B cell (primary cell): Measurements from ENCODE around the gene KRTAP10-12. TPM values are rescaled to one million over a fixed set of nuclear protein-coding genes. Genes with fewer than 3 reads are reported as not detected.

Experiments
- ATAC-seq: fragments of 200-7000 bp; cut with Tn5 transposase; one replicate; pipeline ENCODE4 v1.10.0; 2021; ENCODE audit warnings: low read depth, mild to moderate bottlenecking, moderate number of reproducible peaks, moderate library complexity
- CTCF ChIA-PET: fragments of 350-600 bp; sonication (Branson Sonifier 250); formaldehyde crosslinking; loops from one replicate; lab custom pipeline; 2021; ENCODE audit warnings: antibody characterized with exemption, inconsistent platforms; lab: Charles Lee
- POLR2A ChIA-PET: fragments of 350-600 bp; sonication (Branson Sonifier 250); formaldehyde crosslinking; loops from one replicate; lab custom pipeline; 2021; ENCODE audit warnings: antibody characterized with exemption; lab: Charles Lee
- DNase-seq: peaks from one replicate; pipeline ENCODE4 v3.0.0; 2013
- H2AFZ ChIP-seq: 2 replicates; pipeline ENCODE4 v1.6.1; 2012; ENCODE audit warnings: mild to moderate bottlenecking, low read depth, low read length; ENCODE audit not compliant: insufficient read depth, poor library complexity, severe bottlenecking
- H3K27ac ChIP-seq, 2 donors: 1 replicate in 1 of 2; 2 replicates in 1 of 2; pipeline ENCODE4 v1.5.1; 2012 to 2013; ENCODE audit warnings: low read length in 2 of 2, mild to moderate bottlenecking in 2 of 2, moderate library complexity in 1 of 2
- H3K27me3 ChIP-seq, 4 experiments: fragments of 200-600 bp in 1 of 4; sonication (generic) in 1 of 4; replicated peaks in 1 of 4; 1 replicate in 2 of 4; 2 replicates in 2 of 4; pipeline versions ENCODE4 v1.6.1 to v1.7.0; 2013 to 2016; ENCODE audit warnings: low read length in 3 of 4, mild to moderate bottlenecking in 2 of 4, mixed read lengths in 1 of 4, moderate library complexity in 1 of 4; ENCODE audit not compliant: insufficient read depth in 4 of 4, control insufficient read depth in 3 of 4; ENCODE audit errors: control extremely low read depth in 1 of 4
- H3K36me3 ChIP-seq, 2 experiments: replicated peaks in 1 of 2; 1 replicate in 1 of 2; 2 replicates in 1 of 2; pipeline versions ENCODE4 v1.6.1 to v1.7.1; 2013; ENCODE audit warnings: low read length in 1 of 2; ENCODE audit not compliant: insufficient read depth in 2 of 2, control insufficient read depth in 1 of 2; ENCODE audit errors: control extremely low read depth in 1 of 2, extremely low read depth in 1 of 2
- H3K4me1 ChIP-seq, 2 donors: fragments of 200-600 bp in 1 of 2; sonication (generic) in 1 of 2; 1 replicate in 1 of 2; 2 replicates in 1 of 2; pipeline versions ENCODE4 v1.5.1 to v1.6.1; 2013 to 2017; ENCODE audit warnings: low read length in 2 of 2; ENCODE audit not compliant: control insufficient read depth in 2 of 2, insufficient read depth in 2 of 2
- H3K4me2 ChIP-seq: replicated peaks from 2 replicates; pipeline ENCODE3; 2012; ENCODE audit warnings: mild to moderate bottlenecking, low read depth, low read length; ENCODE audit not compliant: poor library complexity, severe bottlenecking
- H3K4me3 ChIP-seq, 5 experiments: fragments of 200-600 bp in 1 of 5; sonication (generic) in 1 of 5; 1 replicate in 3 of 5; 2 replicates in 2 of 5; pipeline versions ENCODE4 v1.5.1 to v1.7.0; 2011 to 2016; ENCODE audit warnings: low read length in 4 of 5, mild to moderate bottlenecking in 4 of 5, low read depth in 2 of 5, control low read depth in 1 of 5, moderate library complexity in 1 of 5; ENCODE audit not compliant: insufficient read depth in 1 of 5; ENCODE audit errors: control extremely low read depth in 1 of 5, extremely low read depth in 1 of 5
- H3K79me2 ChIP-seq: fragments of 200-600 bp; sonication (generic); one replicate; pipeline ENCODE4 v1.6.0; 2016; ENCODE audit warnings: low read length; ENCODE audit not compliant: control insufficient read depth, insufficient read depth
- H3K9ac ChIP-seq: fragments of 200-600 bp; sonication (generic); 2 replicates; pipeline ENCODE4 v1.6.1; 2017; ENCODE audit warnings: mild to moderate bottlenecking, low read length, moderate library complexity
- H3K9me3 ChIP-seq, 3 donors: one replicate each; pipeline versions ENCODE4 v1.6.1 to v1.7.1; 2013; ENCODE audit warnings: low read length in 2 of 3; ENCODE audit not compliant: control insufficient read depth in 2 of 3, insufficient read depth in 1 of 3; ENCODE audit errors: control extremely low read depth in 1 of 3
- H4K20me1 ChIP-seq: 2 replicates; pipeline ENCODE4 v1.6.0; 2012; ENCODE audit warnings: mild to moderate bottlenecking, low read length; ENCODE audit not compliant: insufficient read depth, control insufficient read depth, poor library complexity, severe bottlenecking
- H3K27ac Mint-ChIP-seq: one replicate; pipeline ENCODE4 v1.8.0; 2021; ENCODE audit warnings: mixed read lengths
- H3K27me3 Mint-ChIP-seq: one replicate; pipeline ENCODE4 v1.8.0; 2021; ENCODE audit warnings: mixed read lengths
- H3K4me1 Mint-ChIP-seq: one replicate; pipeline ENCODE4 v1.8.0; 2021; ENCODE audit warnings: mixed read lengths
- H3K4me3 Mint-ChIP-seq: one replicate; pipeline ENCODE4 v1.8.0; 2021; ENCODE audit warnings: mixed read lengths
- H3K9me3 Mint-ChIP-seq: one replicate; pipeline ENCODE4 v1.8.0; 2022; ENCODE audit warnings: mixed read lengths; ENCODE audit not compliant: insufficient read depth
- EZH2 ChIP-seq: IDR thresholded peaks from 2 replicates; pipeline ENCODE4 v1.6.1; 2012; ENCODE audit warnings: borderline replicate concordance, low read depth, mild to moderate bottlenecking, moderate library complexity, low read length; ENCODE audit not compliant: insufficient read depth, poor library complexity, severe bottlenecking
- WGBS: methylation state at CpG from one replicate; pipeline ENCODE4 v1.1.5; 2013; ENCODE audit warnings: missing lambda C conversion rate; ENCODE audit not compliant: insufficient coverage; 5-methylcytosine and 5-hydroxymethylcytosine counted together
- intact Hi-C: fragments of 100-400 bp; cut with micrococcal nuclease; formaldehyde crosslinking; loops from one replicate; pipeline ENCODE4 v1.10.0; 2022
- polyA plus RNA-seq: library from polyadenylated mRNA; depleted of rRNA; stranded (reverse); fragments of >200 nt; gene quantifications from 2 replicates; pipeline ENCODE4 v1.2.3, GENCODE V29; 2012
- total RNA-seq, 2 donors: library from RNA; stranded (reverse); fragments of 120-200 nt in 1 of 2; gene quantifications; 1 replicate in 1 of 2; 2 replicates in 1 of 2; pipeline versions ENCODE4 v1.2.3 to v1.2.4, GENCODE V29; 2013 to 2022
- TF ChIP-seq, protein P1 (sequence below): fragments of 200-600 bp; IDR thresholded peaks from one replicate; pipeline ENCODE4 v1.8.0; 2022; ENCODE audit warnings: antibody characterized with exemption, mild to moderate bottlenecking

The KRTAP10-12 gene
- total and polyA plus RNA-seq, 2 donors (not counting 1 experiment from before 2014, with no cell fraction given) = not detected

DNA sequence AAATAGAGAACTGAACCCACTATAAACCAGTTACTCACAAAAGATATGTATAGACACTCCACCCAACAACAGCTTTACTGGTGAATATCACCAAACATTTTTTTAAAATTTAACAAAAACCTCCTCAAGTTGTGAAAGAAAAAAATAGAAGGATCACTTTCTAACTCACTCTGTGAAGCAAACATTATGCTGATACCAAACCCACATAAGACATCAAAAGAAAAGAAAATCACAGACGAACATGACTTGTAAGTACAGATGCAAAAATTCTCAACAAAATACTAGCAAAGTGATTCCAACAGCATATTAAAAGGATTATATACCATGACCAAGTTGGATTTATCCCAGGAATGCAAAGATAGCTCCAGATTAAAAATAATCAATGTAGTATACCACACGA, 5.3 kb upstream of the KRTAP10-12 start:
- no peak overlapping the region for H3K4me2 ChIP-seq
- H3K4me1 ChIP-seq = no peaks in the 10 kb centered on the region
- intact Hi-C loops = no loop called here
- no peak overlapping the region for H3K27ac ChIP-seq
- ATAC-seq (no peak), DNase-seq (no peak)
- ChIA-PET CTCF (no interaction called here), POLR2A (interaction anchor here (0.6 kb wide), 1 partner anchor 236 kb away, joined by 7 read pairs; no protein-coding TSS in a partner anchor)
- Mint-ChIP-seq H3K4me3 (no peak overlapping the region), H3K27me3 (peaks cover 43% of the 10 kb centered on the region), H3K27ac (no peak overlapping the region), H3K4me1 (no peaks in the 10 kb centered on the region), H3K9me3 (peaks cover 12% of the 10 kb centered on the region)
- peaks cover 4 to 10% (median 8%) of the 10 kb centered on the region in 3 donors for H3K9me3 ChIP-seq
- H4K20me1 ChIP-seq = no peaks in the 10 kb centered on the region
- no peak for TF ChIP-seq EZH2
- TF ChIP-seq, protein P1, sequence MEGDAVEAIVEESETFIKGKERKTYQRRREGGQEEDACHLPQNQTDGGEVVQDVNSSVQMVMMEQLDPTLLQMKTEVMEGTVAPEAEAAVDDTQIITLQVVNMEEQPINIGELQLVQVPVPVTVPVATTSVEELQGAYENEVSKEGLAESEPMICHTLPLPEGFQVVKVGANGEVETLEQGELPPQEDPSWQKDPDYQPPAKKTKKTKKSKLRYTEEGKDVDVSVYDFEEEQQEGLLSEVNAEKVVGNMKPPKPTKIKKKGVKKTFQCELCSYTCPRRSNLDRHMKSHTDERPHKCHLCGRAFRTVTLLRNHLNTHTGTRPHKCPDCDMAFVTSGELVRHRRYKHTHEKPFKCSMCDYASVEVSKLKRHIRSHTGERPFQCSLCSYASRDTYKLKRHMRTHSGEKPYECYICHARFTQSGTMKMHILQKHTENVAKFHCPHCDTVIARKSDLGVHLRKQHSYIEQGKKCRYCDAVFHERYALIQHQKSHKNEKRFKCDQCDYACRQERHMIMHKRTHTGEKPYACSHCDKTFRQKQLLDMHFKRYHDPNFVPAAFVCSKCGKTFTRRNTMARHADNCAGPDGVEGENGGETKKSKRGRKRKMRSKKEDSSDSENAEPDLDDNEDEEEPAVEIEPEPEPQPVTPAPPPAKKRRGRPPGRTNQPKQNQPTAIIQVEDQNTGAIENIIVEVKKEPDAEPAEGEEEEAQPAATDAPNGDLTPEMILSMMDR = no peak
- WGBS = no CpG with 5 or more reads among the region's 2 CpGs
- peaks cover 0 to 10% (median 2%) of the 10 kb centered on the region in 4 experiments for H3K27me3 ChIP-seq
- H3K79me2 ChIP-seq = no peaks in the 10 kb centered on the region
- H3K4me3 ChIP-seq = no peak overlapping the region
- H3K9ac ChIP-seq = no peak overlapping the region
- no peaks in the 10 kb centered on the region for H3K36me3 ChIP-seq
- no peak overlapping the region for H2AFZ ChIP-seq

DNA sequence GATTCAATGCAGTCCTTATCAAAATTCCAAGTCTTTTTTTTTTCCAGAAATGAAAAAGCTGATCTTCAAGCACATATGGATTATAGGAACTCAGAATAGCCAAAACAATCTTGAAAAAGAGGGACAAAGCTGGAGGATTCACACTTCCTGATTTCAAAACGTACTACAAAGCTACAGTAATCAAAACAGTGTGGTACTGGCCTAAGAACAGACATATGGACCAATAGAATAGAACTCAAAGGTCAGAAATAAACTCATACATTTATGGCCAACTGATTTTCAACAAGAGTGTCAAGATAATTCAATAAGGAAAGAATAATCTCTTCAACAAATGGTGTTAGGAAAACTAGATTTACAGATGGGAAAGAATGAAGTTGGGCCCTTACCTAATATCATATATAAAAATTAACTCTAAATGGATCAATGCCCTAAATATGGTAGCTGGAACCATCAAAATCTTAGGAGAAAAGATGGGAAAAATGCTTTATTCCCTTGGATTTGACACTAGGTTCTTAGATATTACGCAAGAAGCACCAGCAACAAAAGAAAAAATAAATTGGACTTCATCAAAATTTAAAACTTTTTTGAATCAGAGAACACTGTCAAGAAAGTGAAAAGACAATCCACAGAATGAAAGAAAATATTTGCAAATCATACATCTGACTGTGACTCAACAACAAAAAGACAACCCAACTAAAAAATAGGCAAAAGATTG, 4.0 kb upstream of the KRTAP10-12 start:
- no peaks in the 10 kb centered on the region for H3K79me2 ChIP-seq
- H4K20me1 ChIP-seq = no peaks in the 10 kb centered on the region
- CTCF ChIA-PET = no interaction called here
- no peak for DNase-seq
- Mint-ChIP-seq H3K9me3 (peaks cover 12% of the 10 kb centered on the region), H3K27me3 (peaks cover 40% of the 10 kb centered on the region), H3K27ac (no peak overlapping the region), H3K4me1 (no peaks in the 10 kb centered on the region), H3K4me3 (no peak overlapping the region)
- no peaks in the 10 kb centered on the region for H3K4me1 ChIP-seq
- H3K9me3 ChIP-seq = peaks cover 4 to 10% (median 8%) of the 10 kb centered on the region in 3 donors
- H3K36me3 ChIP-seq = no peaks in the 10 kb centered on the region
- POLR2A ChIA-PET = no interaction called here
- no peak overlapping the region for H3K4me3 ChIP-seq
- no peak overlapping the region for H2AFZ ChIP-seq
- no peak for TF ChIP-seq EZH2
- TF ChIP-seq, protein P1 = no peak
- no peak overlapping the region for H3K4me2 ChIP-seq
- no CpG with 5 or more reads among the region's 2 CpGs for WGBS
- peaks cover 0 to 10% (median 4%) of the 10 kb centered on the region in 4 experiments for H3K27me3 ChIP-seq
- no peak overlapping the region for H3K9ac ChIP-seq
- intact Hi-C loops = no loop called here
- no peak overlapping the region for H3K27ac ChIP-seq
- no peak for ATAC-seq
